Measurements from ENCODE around the gene PSMD1.
"Not testable (repeated sequence)": the region's sequence is repeated elsewhere in the genome, so short reads cannot be mapped to it uniquely, and the experiment has no call there.

The PSMD1 gene

DNA sequence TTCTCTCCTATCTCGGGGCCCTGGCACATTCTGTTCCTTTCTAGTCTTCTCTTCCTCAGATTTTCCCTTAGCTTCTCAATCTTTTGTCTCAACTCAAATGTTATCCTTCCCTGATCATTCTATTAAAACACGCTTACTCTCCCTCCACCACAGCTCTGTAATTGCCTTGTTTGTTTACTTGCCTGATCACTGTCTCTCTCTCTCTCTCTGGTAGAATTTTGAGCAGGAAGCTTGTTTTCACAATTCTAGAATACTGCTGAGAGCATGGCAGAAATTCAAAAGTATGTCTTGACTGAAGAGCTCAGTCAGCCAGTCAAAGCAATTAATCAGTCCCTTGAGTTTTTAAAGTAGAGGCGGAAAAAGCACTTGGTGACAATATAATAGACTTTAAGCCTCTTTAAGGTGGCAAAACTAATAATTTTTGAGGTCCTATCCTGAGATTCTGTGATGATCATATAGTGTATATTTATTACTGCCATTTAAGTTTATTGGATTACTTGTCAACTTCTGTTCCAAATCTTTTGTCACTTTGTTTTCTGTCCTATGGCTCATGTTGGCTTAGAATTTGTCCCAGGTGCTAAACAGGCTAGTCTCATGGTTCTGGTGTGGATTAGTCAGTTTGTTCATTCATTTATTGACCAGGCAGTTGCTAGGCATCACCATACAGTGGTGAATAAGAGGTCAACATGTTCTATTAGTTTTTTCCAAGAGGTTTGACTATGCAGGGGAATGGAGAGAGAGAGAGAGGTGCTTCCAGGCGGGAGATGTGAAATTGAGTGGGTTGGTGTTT is 2.3 kb downstream of the PSMD1 start:
- DNase-seq (ENCODE audit: low read depth): no peak

DNA sequence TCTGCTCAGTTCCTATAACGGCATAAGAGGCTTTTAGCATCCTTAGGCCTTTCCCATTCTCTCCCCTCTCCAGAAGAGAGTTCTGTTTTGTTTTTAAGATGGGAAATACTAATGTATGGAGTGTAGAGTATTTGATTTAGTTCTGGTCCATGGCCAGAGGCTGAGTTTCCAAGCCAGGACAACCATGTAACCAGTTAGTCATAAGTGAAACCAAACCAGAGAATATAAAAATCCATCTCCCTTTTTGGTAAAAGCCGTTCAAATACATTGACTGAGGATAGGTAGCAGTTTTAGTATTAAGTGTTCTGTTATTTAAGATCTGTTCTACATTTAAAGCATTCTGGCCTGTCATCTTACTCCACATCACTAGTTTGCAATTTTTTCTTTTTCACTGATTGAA is 3.1 kb downstream of the PSMD1 start:
- DNase-seq (ENCODE audit: low read depth): no peak

DNA sequence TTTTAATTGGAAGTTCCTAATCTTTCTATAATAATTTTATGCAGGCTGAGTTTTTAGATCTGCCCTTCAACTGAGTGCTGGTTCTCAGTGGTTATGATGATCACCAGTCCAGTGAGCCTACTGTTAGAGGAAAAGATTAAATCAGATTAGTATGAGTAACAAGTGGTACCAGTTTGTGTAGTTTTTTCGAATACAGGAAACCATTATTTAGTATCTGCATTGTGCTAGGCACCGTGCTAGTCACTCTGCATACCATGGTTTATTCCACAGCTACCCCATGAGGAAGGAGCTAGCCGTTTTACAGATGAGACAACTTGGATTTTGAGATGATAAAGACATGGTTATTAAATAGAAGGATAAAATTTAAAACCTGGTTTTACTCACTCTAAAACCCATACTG is 6.1 kb downstream of the PSMD1 start:
- DNase-seq (ENCODE audit: low read depth): no peak

DNA sequence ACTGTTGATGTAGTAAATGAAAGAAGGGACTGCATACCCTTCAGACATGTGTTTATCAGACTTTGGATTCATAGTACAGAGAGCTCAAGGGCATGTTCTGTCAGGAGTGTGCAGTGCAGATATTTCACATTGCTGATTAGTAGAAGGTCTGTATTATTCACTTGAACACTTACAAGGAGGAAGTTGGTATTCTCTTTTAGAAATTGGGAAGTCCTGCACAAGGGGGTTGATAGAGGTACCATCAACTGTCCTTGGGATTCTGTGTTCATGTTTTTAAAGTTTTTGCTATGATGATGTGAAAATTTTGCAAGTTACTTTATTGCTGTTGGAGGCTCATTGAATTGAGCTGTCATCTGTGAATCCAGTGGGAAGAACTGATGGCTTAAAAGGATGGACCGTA is 6.7 kb downstream of the PSMD1 start:
- no peak for DNase-seq (ENCODE audit: low read depth)

DNA sequence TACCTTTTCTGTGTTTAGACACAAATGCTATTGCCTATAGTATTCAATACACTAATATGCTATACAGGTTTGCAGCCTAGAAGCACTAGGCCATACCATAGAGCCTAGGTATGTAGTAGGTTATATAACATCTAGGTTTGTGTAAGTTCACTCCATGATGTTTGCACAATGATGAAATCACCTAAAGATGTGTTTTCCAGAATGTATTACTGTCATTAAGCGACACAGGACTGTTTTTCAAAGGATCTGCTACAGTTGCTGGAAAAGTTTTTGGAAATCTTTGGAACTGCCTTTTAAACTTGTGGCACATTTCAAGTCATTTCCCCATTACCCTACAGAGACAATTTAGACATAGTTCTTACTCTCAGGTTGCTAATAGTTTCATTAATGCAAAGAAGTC is 9.3 kb downstream of the PSMD1 start:
- no peak for DNase-seq (ENCODE audit: low read depth)

DNA sequence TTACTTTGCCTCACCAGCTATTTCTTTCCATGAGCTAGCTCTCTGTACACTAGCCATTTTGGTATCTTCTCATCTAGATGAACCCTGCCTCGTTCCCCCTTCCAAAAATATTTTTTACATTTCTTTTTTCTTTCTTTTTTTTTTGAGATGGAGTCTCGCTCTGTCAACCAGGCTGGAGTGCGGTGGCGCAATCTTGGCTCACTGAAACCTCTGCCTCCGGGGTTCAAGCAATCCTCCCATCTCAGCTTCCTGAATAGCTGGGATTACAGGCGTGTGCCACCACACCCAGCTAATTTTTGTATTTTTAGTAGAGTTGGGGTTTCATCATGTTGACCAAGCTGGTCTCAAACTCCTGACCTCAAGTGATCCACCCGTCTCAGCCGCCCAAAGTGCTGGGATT is 10.9 kb downstream of the PSMD1 start:
- DNase-seq (ENCODE audit: low read depth): not testable (repeated sequence)

DNA sequence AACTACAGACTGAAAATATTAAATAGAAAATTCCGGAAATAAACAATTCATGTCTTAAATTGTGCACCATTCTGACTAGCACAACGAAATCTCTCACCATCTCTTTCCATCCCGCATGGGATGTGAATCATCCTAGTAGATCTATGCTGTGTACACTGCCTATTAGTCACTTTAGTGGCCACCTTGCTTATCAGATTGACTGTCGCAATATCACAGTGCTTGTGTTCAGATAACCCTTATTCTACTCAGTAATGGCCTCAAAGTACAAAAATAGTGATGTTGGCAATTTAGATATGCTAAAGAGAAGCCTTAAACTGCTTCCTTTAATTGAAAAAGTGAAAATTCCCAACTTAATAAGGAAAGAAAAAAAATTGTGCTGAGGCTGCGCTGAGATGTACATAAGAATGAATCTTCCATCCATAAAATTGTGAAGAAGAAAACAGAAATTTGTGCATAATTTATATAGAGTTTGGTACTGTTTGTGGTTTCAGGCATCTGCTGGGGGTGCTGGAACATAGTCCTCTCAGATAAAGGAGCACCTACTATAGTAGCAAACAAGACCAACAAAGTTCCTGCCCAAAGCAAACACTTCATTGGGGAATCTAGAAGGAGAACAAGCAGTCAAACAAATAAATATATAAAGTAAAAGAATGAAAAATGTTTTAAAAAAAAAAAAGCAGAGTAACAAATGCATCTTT is 12.0 kb downstream of the PSMD1 start:
- DNase-seq (ENCODE audit: low read depth): no peak

DNA sequence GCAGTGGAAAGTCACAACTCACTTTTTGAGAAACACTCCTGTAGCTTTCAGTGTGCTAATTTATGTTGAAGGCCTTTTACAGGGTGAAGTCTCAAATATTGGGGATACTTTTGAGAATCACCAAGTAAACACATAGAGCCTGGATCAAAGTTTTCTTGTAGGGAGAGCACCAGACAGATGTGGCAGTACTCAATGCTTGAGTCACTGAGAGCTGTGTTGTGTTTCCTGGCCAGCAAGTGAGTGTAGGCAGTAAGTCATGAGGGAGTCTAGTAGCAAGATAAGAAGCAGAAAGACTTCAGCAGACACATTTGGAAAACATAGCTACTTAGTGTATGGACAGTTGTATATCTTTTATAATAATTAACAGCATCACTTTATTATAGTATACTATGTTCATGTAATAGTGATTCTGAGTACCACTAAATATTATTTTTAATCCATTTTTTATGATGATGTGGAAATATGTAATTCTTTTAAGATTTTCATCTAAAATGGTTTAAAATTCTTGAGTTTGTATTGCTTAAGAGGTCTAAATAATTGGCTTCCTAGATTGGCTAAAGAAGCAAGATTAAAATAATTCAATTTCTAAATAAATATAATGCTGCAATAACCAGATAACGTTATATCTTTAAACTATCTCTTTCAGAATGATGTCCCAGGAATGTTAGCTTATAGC is 12.8 kb downstream of the PSMD1 start:
- DNase-seq (ENCODE audit: low read depth): no peak

DNA sequence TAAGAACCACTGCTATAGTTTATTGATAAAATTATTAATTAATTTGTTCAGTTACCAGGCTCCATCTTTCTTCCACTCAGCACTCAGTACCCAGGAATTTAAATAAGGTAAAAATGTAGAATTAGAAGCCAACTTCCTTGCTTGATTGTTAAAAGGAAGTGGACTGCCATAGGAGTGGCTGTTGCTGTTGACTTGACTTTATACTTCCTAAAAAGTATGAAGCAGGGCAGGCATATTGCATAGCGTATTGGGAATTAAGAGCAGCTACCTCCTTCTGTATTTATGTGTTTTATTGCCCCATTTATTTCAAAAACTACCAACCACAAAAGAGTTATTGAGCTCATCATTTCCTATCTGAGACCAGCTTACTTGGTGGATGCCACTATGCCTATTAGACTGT is 27.9 kb downstream of the PSMD1 start:
- no peak for DNase-seq (ENCODE audit: low read depth)

DNA sequence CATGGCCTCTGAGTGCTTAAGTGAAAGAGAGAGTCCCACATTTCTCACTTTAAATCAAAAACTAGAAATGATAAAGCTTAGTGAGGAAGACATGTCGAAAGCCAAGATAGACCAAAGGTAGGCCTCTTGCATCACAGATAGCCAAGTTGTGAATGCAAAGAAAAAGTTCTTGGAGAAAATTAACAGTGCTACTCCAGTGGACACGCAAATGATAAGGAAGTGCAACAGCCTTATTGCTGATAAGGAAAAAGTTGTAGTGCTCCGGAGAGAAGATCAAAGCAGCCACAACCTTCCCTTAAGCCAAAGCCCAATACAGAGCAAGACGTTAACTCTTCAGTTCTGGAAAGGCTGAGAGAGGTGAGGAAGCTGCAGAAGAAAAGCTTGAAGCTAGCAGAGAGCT is 32.1 kb downstream of the PSMD1 start:
- DNase-seq (ENCODE audit: low read depth): no peak

DNA sequence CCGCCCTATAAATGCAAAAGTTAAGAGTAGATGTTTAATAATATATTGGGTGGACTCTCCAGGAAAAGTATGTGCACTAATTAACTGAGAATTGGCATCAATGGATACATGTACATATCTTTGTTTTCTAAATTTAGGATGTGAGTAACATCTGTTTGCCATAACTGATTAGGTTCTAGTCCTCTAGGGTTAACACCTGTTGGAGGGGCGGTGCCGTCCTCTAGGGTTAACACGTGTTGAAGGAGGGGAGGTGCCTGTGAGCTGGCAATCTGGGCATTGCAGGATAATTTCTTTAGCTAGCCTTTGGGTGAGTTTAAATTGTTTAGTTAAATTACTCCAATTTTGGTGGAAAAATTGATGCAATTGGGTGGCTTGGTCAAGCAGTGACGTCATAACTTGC is 37.3 kb downstream of the PSMD1 start:
- no peak for DNase-seq (ENCODE audit: low read depth)

DNA sequence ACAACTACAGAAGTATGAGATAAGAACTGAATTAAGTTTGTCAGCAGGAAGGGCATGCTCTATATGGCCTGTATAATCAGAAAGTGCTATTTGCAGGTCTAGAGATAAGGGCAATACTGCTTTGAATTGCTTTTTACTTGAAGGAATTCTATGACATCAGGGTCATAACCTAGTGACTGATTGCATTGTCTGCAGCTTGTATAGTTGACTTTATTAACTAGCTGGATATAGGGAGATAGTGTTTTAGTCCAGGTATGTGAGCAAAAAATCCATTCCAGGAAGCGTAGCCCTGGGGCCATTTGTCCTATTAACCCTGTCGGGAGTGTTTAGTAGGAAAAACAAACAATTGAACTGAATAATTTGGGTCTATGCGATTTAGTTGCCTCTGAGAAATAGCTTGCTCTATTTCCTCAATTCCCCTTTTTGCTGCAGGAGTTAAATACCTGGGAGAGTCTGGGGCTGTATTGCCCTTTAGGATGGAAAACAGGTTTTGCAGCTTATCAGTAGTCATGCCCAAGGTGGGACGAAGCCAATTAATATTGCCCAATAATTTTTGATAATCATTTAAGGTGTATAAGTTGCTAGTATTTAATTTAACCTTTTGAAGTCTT is 38.2 kb downstream of the PSMD1 start:
- DNase-seq (ENCODE audit: low read depth): no peak

DNA sequence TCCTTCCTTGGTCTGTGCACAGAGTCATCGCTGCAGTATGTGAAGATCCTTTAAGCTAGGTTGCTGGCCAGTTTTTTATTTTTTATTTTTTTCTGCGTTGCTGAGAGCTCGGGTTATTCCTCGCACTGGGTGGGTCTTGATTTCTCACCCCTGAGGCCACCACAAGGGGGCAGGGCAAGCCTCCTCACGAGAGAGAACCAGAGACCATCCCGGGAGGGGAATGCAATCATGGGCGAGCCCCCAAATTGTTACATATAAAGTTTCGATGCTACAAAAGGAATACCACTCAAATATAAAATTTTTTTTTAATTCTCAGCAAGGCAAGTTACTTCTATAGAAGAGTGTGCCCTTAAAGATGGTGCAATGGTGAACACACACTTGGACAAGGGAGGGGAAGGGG is 43.3 kb downstream of the PSMD1 start:
- no peak for DNase-seq (ENCODE audit: low read depth)

DNA sequence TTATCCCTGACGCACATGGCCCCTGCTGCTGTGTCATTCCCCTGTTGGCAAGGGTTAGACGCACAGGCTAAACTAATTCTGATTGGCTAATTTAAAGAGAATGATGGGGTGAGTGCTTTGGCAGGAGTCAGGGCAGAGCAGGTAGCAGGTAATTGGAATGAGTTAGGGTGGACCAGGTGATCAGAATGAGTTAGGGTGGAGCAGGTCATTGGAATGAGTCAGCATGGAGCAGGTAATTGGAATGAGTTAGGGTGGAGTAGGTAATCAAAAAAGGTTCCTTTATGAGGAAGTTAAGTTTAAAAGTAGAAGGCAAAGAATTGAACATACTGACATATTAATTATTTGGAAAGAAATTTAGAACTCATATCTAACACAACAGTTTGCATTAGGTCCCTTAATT is 43.7 kb downstream of the PSMD1 start:
- DNase-seq (ENCODE audit: low read depth): not testable (repeated sequence)

DNA sequence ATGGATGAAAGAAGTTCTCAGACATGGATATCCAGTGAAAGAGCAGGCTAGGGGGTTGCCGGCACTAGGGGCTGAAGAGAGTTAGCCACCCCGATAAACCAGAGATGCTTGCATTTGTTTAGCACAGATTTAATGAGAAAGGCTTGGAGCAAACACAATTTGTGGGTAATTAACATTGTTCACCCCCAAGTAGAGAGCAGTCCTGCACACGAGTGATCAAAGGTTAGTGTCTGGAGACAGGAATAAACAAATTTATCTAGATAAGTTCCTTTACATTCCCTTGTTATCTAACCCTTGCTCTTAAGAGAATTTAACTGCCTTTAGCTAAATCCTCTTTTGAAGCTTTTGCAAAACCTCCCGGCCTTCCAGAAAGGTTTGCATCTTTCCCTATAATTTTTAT is 44.3 kb downstream of the PSMD1 start:
- no peak for DNase-seq (ENCODE audit: low read depth)

DNA sequence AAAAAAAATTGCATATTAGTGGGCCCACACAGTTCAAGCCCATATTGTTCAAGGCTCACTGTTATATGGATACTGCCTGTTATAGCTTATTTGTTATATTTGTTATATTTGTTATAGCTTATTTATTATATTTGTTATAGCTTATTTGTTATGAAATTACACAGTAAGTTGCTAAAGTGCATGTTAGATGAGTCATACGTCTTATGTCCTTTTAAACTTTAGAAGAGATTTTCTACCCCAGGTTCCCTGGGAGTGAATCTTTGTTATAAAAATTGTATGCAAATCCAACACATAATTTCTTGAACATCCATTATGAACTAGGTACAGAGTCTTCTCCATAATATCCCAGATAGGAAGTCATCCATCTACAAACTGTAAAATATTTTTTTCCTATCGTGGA is 46.1 kb downstream of the PSMD1 start:
- DNase-seq (ENCODE audit: low read depth): no peak

DNA sequence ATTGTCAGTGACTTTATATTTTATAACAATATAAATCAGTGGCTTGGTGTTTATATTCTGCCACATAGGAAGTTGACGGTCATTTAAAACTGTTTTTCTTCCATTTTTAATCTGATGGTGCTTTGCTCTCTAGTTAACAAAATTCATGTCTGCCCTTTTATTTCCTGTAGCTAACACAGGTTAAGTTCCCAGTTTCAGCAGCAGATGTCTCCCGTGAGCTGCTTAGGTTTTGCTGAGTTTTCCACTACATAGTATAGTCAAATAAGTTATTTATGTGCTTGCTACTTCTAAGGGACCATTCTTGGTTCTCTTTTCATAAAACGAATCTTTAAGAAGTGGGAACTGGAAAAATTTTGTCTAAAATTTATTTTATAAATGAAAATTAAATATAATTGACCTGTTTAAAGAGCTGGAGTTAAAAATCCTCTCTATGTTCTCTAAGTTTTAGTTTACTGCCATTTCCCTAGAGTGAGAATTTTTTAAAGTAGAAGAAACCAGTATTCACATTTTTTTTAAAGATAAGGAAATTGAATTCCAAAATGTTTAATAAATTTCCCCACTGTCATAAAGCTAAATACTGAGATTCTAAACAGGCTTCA is 47.5 kb downstream of the PSMD1 start:
- peak; percentile 37 for DNase-seq (ENCODE audit: low read depth)

DNA sequence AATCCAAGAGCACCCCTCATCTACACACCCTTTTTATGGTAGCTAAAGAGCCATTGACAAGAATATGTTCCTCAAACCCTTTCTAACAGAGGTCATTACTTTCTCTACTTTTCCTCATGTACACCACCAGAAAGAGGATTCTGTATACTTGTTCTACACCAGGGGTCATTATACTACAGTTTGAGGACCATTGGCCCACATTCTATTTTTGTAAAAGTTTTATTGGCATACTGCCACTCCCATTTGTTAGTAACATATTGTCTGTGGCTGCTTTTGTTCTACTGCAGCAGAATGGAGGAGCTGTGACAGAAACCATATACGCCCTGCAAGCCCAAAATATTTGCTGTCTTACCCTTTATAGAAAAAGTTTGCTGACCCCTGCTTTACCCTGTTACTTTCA is 53.9 kb downstream of the PSMD1 start:
- DNase-seq (ENCODE audit: low read depth): no peak

DNA sequence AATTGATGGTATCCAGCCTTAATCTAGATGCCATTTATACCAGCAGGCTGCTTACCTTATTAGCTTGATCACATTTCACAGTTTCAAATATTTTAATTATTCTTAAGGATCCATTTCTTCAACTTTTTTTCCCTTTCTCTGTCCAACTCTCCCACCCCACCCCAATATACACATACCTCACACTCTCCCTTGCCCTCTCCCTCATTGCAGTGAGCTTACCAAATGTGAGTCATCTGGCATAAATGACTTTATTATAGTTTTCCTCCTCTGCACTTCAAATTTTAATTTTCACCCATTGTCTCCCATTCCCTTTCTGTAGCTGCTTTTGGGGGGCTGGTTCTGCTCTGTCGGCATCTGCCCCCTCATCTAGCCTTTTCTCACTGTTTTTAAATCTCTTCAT is 55.3 kb downstream of the PSMD1 start:
- DNase-seq (ENCODE audit: low read depth): no peak

DNA sequence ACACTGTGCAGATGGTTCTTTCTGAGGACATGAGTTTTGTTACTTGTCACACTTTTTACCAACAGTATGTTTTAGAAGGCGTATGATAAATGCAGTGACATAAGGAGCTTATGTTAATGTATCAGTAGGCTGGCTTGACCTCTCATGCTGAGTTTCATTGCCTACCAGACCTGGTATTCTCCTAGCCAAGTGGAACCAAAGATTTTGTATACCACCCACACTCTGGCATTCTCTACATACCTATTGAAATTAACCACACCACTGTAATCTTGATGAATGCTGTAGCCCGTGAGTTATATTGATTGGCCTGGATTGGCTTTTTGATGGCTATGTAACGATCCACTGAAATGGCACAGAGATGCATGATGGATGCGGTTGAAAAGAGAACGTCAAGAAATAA is 56.8 kb downstream of the PSMD1 start:
- no peak for DNase-seq (ENCODE audit: low read depth)

DNA sequence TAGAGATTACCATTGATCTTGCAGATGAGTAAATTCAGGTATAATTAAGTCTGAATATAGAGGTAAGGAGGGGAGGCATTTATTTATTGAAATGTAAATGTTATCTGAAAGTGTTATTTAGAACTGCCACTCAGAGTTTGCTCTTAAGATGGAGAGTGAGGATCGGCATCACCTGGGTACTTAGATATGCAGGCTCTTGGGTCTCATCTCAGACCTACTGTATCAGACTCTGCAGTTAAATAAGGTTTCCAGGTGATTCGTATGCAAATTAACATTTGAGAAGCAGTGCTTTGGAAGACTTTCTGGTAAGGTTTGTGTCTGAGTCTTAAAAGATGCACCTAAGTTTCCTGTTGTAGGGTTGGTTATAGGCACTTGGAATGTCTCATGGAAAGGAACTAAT is 59.0 kb downstream of the PSMD1 start:
- no peak for DNase-seq (ENCODE audit: low read depth)

DNA sequence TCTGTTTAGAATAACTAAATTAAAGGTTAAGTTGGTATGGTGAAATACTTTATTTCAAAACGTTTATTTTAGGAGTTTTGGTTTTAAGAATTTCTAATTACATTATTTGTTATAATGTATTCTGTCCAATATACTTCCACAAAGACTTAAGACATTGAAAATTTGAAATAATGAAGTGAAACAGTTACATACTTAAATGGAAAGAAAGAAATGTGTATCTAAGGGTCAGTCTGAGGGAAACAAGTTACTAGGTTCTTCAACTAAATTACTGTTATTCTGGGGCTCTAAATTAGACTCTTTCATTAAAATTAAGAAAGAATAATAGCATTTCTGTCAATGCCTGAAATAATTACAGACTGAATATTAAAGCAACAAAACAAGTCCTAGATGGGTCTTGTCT is 60.5 kb downstream of the PSMD1 start:
- no peak for DNase-seq (ENCODE audit: low read depth)

Measured in activated T-cell treated with anti-CD3 and anti-CD28 coated beads for 1 hour (primary cell).